Measurements from ENCODE around the gene KRTAP2-3. TPM values are rescaled to one million over a fixed set of nuclear protein-coding genes. Genes with fewer than 3 reads are reported as not detected.

KRTAP2-3 gene
- total RNA-seq, 4 donors from 2014 or later: not detected

DNA sequence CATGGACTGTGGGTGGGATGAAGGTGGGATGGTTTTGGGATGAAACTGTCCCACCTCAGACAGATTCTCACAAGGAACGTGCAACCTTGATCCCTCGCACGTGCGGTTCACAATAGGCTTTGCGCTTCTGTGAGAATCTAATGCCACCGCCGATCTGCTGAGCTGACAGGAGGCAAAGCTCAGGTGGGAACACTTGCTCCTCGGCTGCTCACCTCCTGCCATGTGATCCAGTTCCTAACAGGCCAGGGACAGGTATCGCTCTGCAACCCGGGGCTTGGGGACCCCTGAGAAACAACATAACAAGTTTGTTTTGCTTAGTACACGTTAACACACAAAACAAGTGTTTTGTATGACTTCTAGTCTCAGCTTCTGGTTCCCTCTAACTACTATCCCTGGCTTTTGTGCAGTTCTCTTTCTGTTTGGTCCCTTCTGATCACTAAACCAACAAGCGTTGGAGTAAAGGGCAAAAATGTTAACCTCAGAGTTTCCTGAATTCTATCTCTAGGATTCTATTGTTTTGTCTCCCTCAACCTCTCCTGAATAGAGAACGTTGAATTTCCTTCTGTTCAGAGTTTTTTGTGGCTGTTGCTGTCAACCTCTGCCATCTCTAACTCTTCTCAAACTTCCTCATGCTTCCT is 43.2 kb downstream of the KRTAP2-3 start:
- H3K9me3 ChIP-seq: no peaks in the 10 kb centered on the region
- H3K36me3 ChIP-seq: no peaks in the 10 kb centered on the region
- no peak overlapping the region for H3K27ac ChIP-seq
- DNase-seq: no peak
- TF ChIP-seq POLR2A (IDR thresholded peaks at IDR 0.05): no peak
- TF ChIP-seq, protein P1, sequence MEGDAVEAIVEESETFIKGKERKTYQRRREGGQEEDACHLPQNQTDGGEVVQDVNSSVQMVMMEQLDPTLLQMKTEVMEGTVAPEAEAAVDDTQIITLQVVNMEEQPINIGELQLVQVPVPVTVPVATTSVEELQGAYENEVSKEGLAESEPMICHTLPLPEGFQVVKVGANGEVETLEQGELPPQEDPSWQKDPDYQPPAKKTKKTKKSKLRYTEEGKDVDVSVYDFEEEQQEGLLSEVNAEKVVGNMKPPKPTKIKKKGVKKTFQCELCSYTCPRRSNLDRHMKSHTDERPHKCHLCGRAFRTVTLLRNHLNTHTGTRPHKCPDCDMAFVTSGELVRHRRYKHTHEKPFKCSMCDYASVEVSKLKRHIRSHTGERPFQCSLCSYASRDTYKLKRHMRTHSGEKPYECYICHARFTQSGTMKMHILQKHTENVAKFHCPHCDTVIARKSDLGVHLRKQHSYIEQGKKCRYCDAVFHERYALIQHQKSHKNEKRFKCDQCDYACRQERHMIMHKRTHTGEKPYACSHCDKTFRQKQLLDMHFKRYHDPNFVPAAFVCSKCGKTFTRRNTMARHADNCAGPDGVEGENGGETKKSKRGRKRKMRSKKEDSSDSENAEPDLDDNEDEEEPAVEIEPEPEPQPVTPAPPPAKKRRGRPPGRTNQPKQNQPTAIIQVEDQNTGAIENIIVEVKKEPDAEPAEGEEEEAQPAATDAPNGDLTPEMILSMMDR (IDR thresholded peaks at IDR 0.05): no peak
- no peak overlapping the region for H3K4me3 ChIP-seq
- H3K4me1 ChIP-seq: no peaks in the 10 kb centered on the region
- no peaks in the 10 kb centered on the region for H3K27me3 ChIP-seq

DNA sequence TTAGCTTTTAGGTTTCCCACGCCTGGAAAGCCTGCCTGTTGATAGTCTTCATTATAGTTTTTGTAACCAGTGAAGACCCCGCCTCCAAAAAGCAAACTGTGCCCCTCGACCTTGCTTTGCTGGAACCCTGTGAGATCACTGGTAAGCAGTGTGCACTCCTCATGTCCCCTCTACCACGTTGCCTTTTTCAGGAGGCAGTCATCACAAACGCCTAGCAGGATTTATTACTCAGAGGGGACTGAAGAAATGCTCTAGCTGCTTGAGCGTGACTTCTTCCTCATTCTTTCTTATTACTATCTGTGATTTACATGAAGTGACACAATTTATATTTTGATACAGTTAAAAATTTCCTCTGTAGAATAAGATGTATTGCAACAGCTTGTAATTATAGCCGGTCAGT is 44.5 kb downstream of the KRTAP2-3 start:
- no peaks in the 10 kb centered on the region for H3K27me3 ChIP-seq
- no peak overlapping the region for H3K4me3 ChIP-seq
- TF ChIP-seq, protein P1 (IDR thresholded peaks at IDR 0.05): no peak
- TF ChIP-seq POLR2A (IDR thresholded peaks at IDR 0.05): no peak
- H3K27ac ChIP-seq: no peak overlapping the region
- no peaks in the 10 kb centered on the region for H3K36me3 ChIP-seq
- DNase-seq: no peak
- H3K9me3 ChIP-seq: no peaks in the 10 kb centered on the region
- no peaks in the 10 kb centered on the region for H3K4me1 ChIP-seq

DNA sequence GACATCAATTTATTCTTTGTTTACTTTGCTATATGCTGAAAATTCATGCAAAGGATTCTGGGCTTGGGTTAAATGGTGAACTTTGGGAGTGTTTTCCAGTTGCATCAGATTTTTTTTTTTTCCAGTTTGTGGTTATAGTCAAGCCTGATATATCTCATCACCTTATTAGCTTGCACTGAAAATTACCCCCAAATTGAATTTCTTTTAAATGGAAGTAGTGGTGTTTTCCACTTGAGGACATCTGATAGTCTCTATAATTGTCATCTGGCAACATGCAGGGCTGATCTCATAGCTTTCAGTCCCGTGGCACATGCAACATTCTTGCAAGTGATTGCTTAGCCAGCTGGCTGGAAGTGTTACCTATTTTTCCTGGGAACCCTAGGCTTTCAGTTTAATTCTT is 46.3 kb downstream of the KRTAP2-3 start:
- no peaks in the 10 kb centered on the region for H3K36me3 ChIP-seq
- no peaks in the 10 kb centered on the region for H3K27me3 ChIP-seq
- DNase-seq: no peak
- no peaks in the 10 kb centered on the region for H3K9me3 ChIP-seq
- no peak for TF ChIP-seq POLR2A (IDR thresholded peaks at IDR 0.05)
- TF ChIP-seq, protein P1 (IDR thresholded peaks at IDR 0.05): no peak
- no peaks in the 10 kb centered on the region for H3K4me1 ChIP-seq
- no peak overlapping the region for H3K27ac ChIP-seq
- no peak overlapping the region for H3K4me3 ChIP-seq

DNA sequence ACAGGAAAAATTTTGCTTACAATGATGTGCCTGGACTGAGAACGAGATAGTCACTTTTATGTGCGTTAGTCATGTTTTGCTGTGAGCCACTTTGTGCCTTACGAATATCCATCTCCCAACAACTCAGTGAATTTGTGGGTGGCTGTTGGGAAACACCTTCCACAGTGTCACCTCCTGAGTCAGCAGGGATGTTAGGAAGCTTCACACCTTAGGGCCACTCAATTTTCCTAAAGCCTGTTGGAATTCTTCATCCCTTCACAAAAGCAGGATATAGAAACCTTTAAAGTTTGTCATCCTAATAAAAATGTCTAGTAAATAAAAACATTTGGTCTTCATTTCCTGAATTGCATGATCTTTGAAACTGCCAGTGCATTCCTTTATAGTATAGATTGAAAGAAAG is 46.7 kb downstream of the KRTAP2-3 start:
- Histone ChIP-seq H3K4me1 (no peaks in the 10 kb centered on the region), H3K4me3 (no peak overlapping the region), H3K27ac (no peak overlapping the region), H3K27me3 (no peaks in the 10 kb centered on the region), H3K9me3 (no peaks in the 10 kb centered on the region), H3K36me3 (no peaks in the 10 kb centered on the region)
- TF ChIP-seq, protein P1 (IDR thresholded peaks at IDR 0.05): no peak
- no peak for TF ChIP-seq POLR2A (IDR thresholded peaks at IDR 0.05)
- no peak for DNase-seq

DNA sequence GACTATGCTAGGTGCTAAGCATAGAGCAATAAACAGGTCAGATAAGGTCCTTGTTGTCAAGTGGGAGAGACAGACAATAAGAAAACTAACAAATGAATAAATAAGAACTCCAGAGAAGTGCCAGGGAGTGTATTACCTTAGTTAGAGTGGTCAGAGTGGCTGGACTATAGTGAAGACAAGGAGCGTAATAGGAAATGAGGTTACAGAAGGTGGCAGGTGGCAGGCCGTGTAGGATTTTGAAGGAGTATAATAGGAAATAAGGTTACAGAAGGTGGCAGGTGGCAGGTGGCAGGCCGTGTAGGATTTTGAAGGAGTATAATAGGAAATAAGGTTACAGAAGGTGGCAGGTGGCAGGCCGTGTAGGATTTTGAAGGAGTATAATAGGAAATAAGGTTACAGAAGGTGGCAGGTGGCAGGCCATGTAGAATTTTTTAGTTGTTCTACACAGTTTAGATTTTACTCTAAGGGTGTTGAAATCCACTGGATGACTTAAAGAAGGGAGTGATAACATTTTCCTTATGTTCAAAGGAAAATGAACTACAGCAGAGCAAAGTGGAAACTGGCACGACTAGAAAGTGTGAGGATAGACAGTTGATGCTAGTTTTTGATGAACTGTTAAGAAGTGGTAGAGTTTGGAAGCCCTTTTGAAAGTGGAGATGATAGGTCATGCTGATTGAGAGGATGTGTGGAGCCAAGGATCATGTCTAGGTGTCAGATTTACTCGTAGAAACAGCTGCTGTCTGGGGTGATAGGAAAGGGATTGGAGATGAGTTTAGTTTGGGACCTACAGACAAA is 47.4 kb downstream of the KRTAP2-3 start:
- H3K27ac ChIP-seq: no peak overlapping the region
- H3K4me1 ChIP-seq: no peaks in the 10 kb centered on the region
- no peaks in the 10 kb centered on the region for H3K9me3 ChIP-seq
- DNase-seq: no peak
- H3K27me3 ChIP-seq: no peaks in the 10 kb centered on the region
- no peaks in the 10 kb centered on the region for H3K36me3 ChIP-seq
- no peak for TF ChIP-seq POLR2A (IDR thresholded peaks at IDR 0.05)
- TF ChIP-seq, protein P1 (IDR thresholded peaks at IDR 0.05): no peak
- no peak overlapping the region for H3K4me3 ChIP-seq
